ENCODE data around the gene FN3KRP. TPM values are rescaled to one million over a fixed set of nuclear protein-coding genes. Genes with fewer than 3 reads are reported as not detected.

Gene FN3KRP
- total and polyA plus RNA-seq, 10 of the 15 experiments (the other 5 are each of a cell fraction or from before 2014, with no cell fraction given), result 1.8 to 50.5 (median 26.5) TPM

DNA sequence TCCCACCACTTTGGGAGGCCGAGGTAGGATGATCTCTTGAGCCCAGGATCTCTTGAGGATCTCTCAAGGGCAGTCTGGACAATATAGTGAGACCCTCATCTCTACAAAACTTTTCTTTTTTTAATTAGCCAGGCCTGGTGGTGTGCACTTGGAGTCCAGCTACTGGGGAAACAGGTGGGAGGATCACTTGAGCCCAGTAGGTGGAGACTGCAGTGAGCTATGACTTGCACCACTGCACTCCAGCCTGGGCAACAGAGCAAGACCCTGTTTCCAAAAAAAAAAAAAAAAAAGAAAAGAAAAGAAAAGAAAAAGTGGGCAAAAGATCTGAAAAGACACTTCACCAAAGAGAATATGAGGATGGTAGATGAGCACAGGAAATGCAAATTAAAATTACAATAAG is 33.0 kb upstream of the FN3KRP start (continued):
- TF ChIP-seq MAX (IDR thresholded peaks at IDR 0.05; ENCODE audit: low read depth, low read length) (no peak), YY1 (IDR thresholded peaks at IDR 0.05; ENCODE audit: low read depth, low read length) (no peak), NBN (IDR thresholded peaks at IDR 0.05) (no peak), HDAC6 (IDR thresholded peaks at IDR 0.05; ENCODE audit: unreplicated experiment) (no peak), BACH1 (IDR thresholded peaks at IDR 0.05; ENCODE audit: borderline replicate concordance) (no peak), TCF7 (IDR thresholded peaks at IDR 0.05; ENCODE audit: borderline replicate concordance) (no peak), RBBP5 (conservative IDR thresholded peaks at IDR 0.05) (no peak), RELB (IDR thresholded peaks at IDR 0.05; ENCODE audit: low read depth) (no peak)
- TF ChIP-seq, protein P1, sequence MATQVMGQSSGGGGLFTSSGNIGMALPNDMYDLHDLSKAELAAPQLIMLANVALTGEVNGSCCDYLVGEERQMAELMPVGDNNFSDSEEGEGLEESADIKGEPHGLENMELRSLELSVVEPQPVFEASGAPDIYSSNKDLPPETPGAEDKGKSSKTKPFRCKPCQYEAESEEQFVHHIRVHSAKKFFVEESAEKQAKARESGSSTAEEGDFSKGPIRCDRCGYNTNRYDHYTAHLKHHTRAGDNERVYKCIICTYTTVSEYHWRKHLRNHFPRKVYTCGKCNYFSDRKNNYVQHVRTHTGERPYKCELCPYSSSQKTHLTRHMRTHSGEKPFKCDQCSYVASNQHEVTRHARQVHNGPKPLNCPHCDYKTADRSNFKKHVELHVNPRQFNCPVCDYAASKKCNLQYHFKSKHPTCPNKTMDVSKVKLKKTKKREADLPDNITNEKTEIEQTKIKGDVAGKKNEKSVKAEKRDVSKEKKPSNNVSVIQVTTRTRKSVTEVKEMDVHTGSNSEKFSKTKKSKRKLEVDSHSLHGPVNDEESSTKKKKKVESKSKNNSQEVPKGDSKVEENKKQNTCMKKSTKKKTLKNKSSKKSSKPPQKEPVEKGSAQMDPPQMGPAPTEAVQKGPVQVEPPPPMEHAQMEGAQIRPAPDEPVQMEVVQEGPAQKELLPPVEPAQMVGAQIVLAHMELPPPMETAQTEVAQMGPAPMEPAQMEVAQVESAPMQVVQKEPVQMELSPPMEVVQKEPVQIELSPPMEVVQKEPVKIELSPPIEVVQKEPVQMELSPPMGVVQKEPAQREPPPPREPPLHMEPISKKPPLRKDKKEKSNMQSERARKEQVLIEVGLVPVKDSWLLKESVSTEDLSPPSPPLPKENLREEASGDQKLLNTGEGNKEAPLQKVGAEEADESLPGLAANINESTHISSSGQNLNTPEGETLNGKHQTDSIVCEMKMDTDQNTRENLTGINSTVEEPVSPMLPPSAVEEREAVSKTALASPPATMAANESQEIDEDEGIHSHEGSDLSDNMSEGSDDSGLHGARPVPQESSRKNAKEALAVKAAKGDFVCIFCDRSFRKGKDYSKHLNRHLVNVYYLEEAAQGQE (IDR thresholded peaks at IDR 0.05; ENCODE audit: low read depth, low read length), result no peak
- TF ChIP-seq, protein P2, sequence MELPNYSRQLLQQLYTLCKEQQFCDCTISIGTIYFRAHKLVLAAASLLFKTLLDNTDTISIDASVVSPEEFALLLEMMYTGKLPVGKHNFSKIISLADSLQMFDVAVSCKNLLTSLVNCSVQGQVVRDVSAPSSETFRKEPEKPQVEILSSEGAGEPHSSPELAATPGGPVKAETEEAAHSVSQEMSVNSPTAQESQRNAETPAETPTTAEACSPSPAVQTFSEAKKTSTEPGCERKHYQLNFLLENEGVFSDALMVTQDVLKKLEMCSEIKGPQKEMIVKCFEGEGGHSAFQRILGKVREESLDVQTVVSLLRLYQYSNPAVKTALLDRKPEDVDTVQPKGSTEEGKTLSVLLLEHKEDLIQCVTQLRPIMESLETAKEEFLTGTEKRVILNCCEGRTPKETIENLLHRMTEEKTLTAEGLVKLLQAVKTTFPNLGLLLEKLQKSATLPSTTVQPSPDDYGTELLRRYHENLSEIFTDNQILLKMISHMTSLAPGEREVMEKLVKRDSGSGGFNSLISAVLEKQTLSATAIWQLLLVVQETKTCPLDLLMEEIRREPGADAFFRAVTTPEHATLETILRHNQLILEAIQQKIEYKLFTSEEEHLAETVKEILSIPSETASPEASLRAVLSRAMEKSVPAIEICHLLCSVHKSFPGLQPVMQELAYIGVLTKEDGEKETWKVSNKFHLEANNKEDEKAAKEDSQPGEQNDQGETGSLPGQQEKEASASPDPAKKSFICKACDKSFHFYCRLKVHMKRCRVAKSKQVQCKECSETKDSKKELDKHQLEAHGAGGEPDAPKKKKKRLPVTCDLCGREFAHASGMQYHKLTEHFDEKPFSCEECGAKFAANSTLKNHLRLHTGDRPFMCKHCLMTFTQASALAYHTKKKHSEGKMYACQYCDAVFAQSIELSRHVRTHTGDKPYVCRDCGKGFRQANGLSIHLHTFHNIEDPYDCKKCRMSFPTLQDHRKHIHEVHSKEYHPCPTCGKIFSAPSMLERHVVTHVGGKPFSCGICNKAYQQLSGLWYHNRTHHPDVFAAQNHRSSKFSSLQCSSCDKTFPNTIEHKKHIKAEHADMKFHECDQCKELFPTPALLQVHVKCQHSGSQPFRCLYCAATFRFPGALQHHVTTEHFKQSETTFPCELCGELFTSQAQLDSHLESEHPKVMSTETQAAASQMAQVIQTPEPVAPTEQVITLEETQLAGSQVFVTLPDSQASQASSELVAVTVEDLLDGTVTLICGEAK (IDR thresholded peaks at IDR 0.05; ENCODE audit: borderline replicate concordance), result no peak
- TF ChIP-seq, protein P3, sequence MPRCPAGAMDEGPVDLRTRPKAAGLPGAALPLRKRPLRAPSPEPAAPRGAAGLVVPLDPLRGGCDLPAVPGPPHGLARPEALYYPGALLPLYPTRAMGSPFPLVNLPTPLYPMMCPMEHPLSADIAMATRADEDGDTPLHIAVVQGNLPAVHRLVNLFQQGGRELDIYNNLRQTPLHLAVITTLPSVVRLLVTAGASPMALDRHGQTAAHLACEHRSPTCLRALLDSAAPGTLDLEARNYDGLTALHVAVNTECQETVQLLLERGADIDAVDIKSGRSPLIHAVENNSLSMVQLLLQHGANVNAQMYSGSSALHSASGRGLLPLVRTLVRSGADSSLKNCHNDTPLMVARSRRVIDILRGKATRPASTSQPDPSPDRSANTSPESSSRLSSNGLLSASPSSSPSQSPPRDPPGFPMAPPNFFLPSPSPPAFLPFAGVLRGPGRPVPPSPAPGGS (IDR thresholded peaks at IDR 0.05; ENCODE audit: borderline replicate concordance, insufficient read depth, low read depth, low read length, poor library complexity, severe bottlenecking), result no peak

All from GM12878 (cell line).